ENCODE data around the gene MDK. TPM values are rescaled to one million over a fixed set of nuclear protein-coding genes. Genes with fewer than 3 reads are reported as not detected.

The MDK gene
- total and polyA plus RNA-seq, 2 of the 13 experiments (the other 11 are each of a cell fraction or from before 2014, with no cell fraction given), result 312 to 407 TPM

GRCh38 chr11:46385169-46386004 lies 3.9 kb downstream of the MDK start:
- Histone ChIP-seq H4K20me1 (ENCODE audit: insufficient read depth, low read length) (peaks cover 11% of the 10 kb centered on the region), H2AFZ (ENCODE audit: low read length) (no peak overlapping the region), H3K9me3 (ENCODE audit: low read length) (no peaks in the 10 kb centered on the region), H3K9ac (ENCODE audit: insufficient read depth, low read depth, low read length) (no peak overlapping the region), H3K36me3 (replicated peaks in 1 of 2; ENCODE audit: control insufficient read depth in 1 of 2, insufficient read depth in 2 of 2, low read length in 2 of 2) (0 out of 5 replicates have a peak, but pooled peaks cover 0 to 1% of the 10 kb centered on the region in 2 experiments), H3K4me3 (replicated peaks in 1 of 3; ENCODE audit: insufficient read depth in 1 of 3, low read depth in 2 of 3, low read length in 3 of 3) (no peak overlapping the region), H3K27me3 (ENCODE audit: control insufficient read depth in 1 of 2, insufficient read depth in 2 of 2, low read length in 2 of 2) (peaks cover 7 to 28% of the 10 kb centered on the region in 2 experiments), H3K4me2 (ENCODE audit: low read depth, low read length) (no peak overlapping the region), H3K27ac (ENCODE audit: extremely low read length, insufficient read depth, low read length) (no peak overlapping the region), H3K4me1 (ENCODE audit: insufficient read depth, low read length) (peaks cover 58% of the 10 kb centered on the region), H3K79me2 (ENCODE audit: insufficient read depth, low read length) (peaks cover 4% of the 10 kb centered on the region)
- POLR2A ChIA-PET, result no interaction called here
- TF ChIP-seq ZNF468 (CRISPR knock-in tag; IDR thresholded peaks at IDR 0.05) (no peak), ZNF790 (CRISPR knock-in tag; IDR thresholded peaks at IDR 0.05; ENCODE audit: borderline replicate concordance) (no peak), ZNF30 (CRISPR knock-in tag; IDR thresholded peaks at IDR 0.05) (no peak), ZNF432 (CRISPR knock-in tag; IDR thresholded peaks at IDR 0.05; ENCODE audit: borderline replicate concordance) (no peak), HNF1B (CRISPR knock-in tag; IDR thresholded peaks at IDR 0.05) (no peak), ZNF891 (CRISPR knock-in tag; IDR thresholded peaks at IDR 0.05) (no peak), ZNF75D (CRISPR knock-in tag; IDR thresholded peaks at IDR 0.05; ENCODE audit: borderline replicate concordance) (no peak), ARHGAP35 (CRISPR knock-in tag; IDR thresholded peaks at IDR 0.05; ENCODE audit: borderline replicate concordance) (no peak), SNAPC5 (CRISPR knock-in tag; IDR thresholded peaks at IDR 0.05; ENCODE audit: borderline replicate concordance) (no peak), ZNF12 (CRISPR knock-in tag; IDR thresholded peaks at IDR 0.05) (no peak), ZFY (CRISPR knock-in tag; IDR thresholded peaks at IDR 0.05) (no peak), ZNF451 (CRISPR knock-in tag; IDR thresholded peaks at IDR 0.05) (no peak), TCF12 (IDR thresholded peaks at IDR 0.05) (no peak), TCF12 (CRISPR knock-in tag; IDR thresholded peaks at IDR 0.05) (no peak), MTA1 (CRISPR knock-in tag; IDR thresholded peaks at IDR 0.05; ENCODE audit: borderline replicate concordance) (no peak), ZNF264 (CRISPR knock-in tag; IDR thresholded peaks at IDR 0.05) (no peak)
- TF ChIP-seq, protein P1, sequence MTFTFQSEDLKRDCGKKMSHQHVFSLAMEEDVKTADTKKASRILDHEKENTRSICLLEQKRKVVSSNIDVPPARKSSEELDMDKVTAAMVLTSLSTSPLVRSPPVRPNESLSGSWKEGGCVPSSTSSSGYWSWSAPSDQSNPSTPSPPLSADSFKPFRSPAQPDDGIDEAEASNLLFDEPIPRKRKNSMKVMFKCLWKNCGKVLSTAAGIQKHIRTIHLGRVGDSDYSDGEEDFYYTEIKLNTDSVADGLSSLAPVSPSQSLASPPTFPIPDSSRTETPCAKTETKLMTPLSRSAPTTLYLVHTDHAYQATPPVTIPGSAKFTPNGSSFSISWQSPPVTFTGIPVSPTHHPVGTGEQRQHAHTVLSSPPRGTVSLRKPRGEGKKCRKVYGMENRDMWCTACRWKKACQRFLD (CRISPR knock-in tag; IDR thresholded peaks at IDR 0.05; ENCODE audit: borderline replicate concordance), result no peak
- TF ChIP-seq, protein P2, sequence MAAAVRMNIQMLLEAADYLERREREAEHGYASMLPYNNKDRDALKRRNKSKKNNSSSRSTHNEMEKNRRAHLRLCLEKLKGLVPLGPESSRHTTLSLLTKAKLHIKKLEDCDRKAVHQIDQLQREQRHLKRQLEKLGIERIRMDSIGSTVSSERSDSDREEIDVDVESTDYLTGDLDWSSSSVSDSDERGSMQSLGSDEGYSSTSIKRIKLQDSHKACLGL (CRISPR knock-in tag; IDR thresholded peaks at IDR 0.05), result no peak
- TF ChIP-seq, protein P3, sequence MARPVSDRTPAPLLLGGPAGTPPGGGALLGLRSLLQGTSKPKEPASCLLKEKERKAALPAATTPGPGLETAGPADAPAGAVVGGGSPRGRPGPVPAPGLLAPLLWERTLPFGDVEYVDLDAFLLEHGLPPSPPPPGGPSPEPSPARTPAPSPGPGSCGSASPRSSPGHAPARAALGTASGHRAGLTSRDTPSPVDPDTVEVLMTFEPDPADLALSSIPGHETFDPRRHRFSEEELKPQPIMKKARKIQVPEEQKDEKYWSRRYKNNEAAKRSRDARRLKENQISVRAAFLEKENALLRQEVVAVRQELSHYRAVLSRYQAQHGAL (CRISPR knock-in tag; IDR thresholded peaks at IDR 0.05; ENCODE audit: not compliant biosample characterization), result no peak
- FAIRE-seq (no peak), DNase-seq (ENCODE audit: low spot score) (no peak), ATAC-seq (no peak)
- WGBS (ENCODE audit: low lambda C conversion rate), result 90% methylated on average over 26 of the region's 47 CpGs
- CTCF ChIA-PET (ENCODE audit: low intra/inter-chr PET ratio, low total read pairs), result no interaction called here
- in situ Hi-C loops (cut with HindIII; ENCODE audit: extremely low pct_ligation_motif_present, low pct_unique_long_range_greater_than_20kb), result loop anchor here (5.0 kb wide), 1 partner anchor 147 kb away; no protein-coding TSS in a partner anchor
- intact Hi-C loops (cut with micrococcal nuclease; ENCODE audit: unreplicated experiment), result no loop called here
- no TSS peak for BruUV-seq (replicated peaks)

Data from HepG2 (cell line).